GM12878 (cell line): ENCODE measurements around the gene SLC43A3. TPM values are rescaled to one million over a fixed set of nuclear protein-coding genes. Genes with fewer than 3 reads are reported as not detected.

Experiments used
- ATAC-seq: fragments of 200-7000 bp; cut with Tn5 transposase; 3 replicates; pipeline ENCODE4 v1.9.1; 2020; ENCODE audit warnings: mild to moderate bottlenecking, moderate library complexity
- BruUV-seq: library from RNA; stranded (reverse); fragments of 400-500 nt; replicated peaks from 2 replicates; lab custom pipeline; 2021; lab: Mats Ljungman, UMichigan
- CTCF ChIA-PET: fragments of 300-600 bp; sonication (Branson Sonifier 250); formaldehyde crosslinking; extraction: SDS; loops from one replicate; lab custom pipeline; 2021; ENCODE audit warnings: inconsistent platforms; lab: Yijun Ruan, JAX
- POLR2A ChIA-PET: fragments of 350-600 bp; formaldehyde crosslinking; extraction: SDS; loops from one replicate; lab custom pipeline; 2021; ENCODE audit warnings: inconsistent platforms; lab: Charles Lee
- RAD21 ChIA-PET: fragments of 300-600 bp; sonication (Branson Sonifier 250); formaldehyde crosslinking; loops from one replicate; lab custom pipeline; 2023; ENCODE audit warnings: antibody characterized with exemption; ENCODE audit not compliant: unreplicated experiment; lab: Charles Lee
- SMC1A ChIA-PET: fragments of 300-600 bp; sonication (Branson Sonifier 250); formaldehyde crosslinking; loops from one replicate; lab custom pipeline; 2023; ENCODE audit not compliant: unreplicated experiment, uncharacterized antibody; lab: Charles Lee
- DNase-seq: peaks from one replicate; pipeline ENCODE4 v3.0.0-alpha.2; 2011; ENCODE audit warnings: low read depth, low spot score
- FAIRE-seq: peaks from 3 replicates; lab custom pipeline; 2011; peaks lifted over from hg19 to GRCh38; lab: Jason Lieb, UNC
- H2AFZ ChIP-seq: 2 replicates; pipeline ENCODE4 v1.6.0; 2011; ENCODE audit warnings: low read depth, low read length, control low read depth; ENCODE audit not compliant: control insufficient read depth
- H3K27ac ChIP-seq: 2 replicates; pipeline ENCODE4 v1.5.1; 2011; ENCODE audit warnings: control low read depth; ENCODE audit not compliant: control insufficient read depth, insufficient read depth
- H3K27me3 ChIP-seq, 2 experiments: replicated peaks in 1 of 2; 2 replicates each; pipeline versions ENCODE4 v1.6.0 to v1.6.1; 2011; ENCODE audit warnings: low read length in 1 of 2; ENCODE audit not compliant: control insufficient read depth in 2 of 2, insufficient read depth in 2 of 2
- H3K36me3 ChIP-seq, 2 experiments: 2 replicates each; pipeline ENCODE4 v1.5.1; 2011; ENCODE audit warnings: low read length in 1 of 2; ENCODE audit not compliant: control insufficient read depth in 2 of 2, insufficient read depth in 2 of 2
- H3K4me1 ChIP-seq: 2 replicates; pipeline ENCODE4 v1.6.1; 2011; ENCODE audit warnings: mild to moderate bottlenecking, low read length, moderate library complexity, mixed read lengths; ENCODE audit not compliant: control insufficient read depth, insufficient read depth
- H3K4me2 ChIP-seq: 2 replicates; pipeline ENCODE4 v1.6.0; 2011; ENCODE audit warnings: control low read depth; ENCODE audit not compliant: control insufficient read depth, insufficient read depth
- H3K4me3 ChIP-seq: fragments of 200-600 bp; sonication (generic); 2 replicates; pipeline ENCODE4 v1.5.1; 2016
- H3K79me2 ChIP-seq: 2 replicates; pipeline ENCODE4 v1.6.0; 2011; ENCODE audit warnings: low read length; ENCODE audit not compliant: control insufficient read depth, insufficient read depth
- H3K9ac ChIP-seq: 2 replicates; pipeline ENCODE4 v1.8.0; 2011; ENCODE audit warnings: low read length, control low read depth, mixed read lengths; ENCODE audit not compliant: control insufficient read depth, insufficient read depth
- H3K9me3 ChIP-seq: replicated peaks from 3 replicates; pipeline ENCODE4 v1.5.1; 2011; ENCODE audit warnings: mild to moderate bottlenecking, low read length; ENCODE audit not compliant: control insufficient read depth, insufficient read depth
- H4K20me1 ChIP-seq: 2 replicates; pipeline ENCODE4 v1.6.0; 2011; ENCODE audit not compliant: control insufficient read depth, insufficient read depth
- BRCA1 ChIP-seq: IDR thresholded peaks from 2 replicates; pipeline ENCODE4 v1.6.1; 2011; ENCODE audit warnings: low read depth, low read length, improper control_type of control experiment
- CREB1 ChIP-seq: IDR thresholded peaks from 2 replicates; pipeline ENCODE4 v1.6.1; 2012; ENCODE audit warnings: low read depth, mild to moderate bottlenecking, inconsistent platforms
- GABPA ChIP-seq: IDR thresholded peaks from 2 replicates; pipeline ENCODE4 v1.6.1; 2014; ENCODE audit warnings: antibody characterized with exemption, low read depth, mild to moderate bottlenecking, inconsistent platforms
- HDGF ChIP-seq: fragments of 450-650 bp; IDR thresholded peaks from 2 replicates; pipeline ENCODE4 v1.6.1; 2016; ENCODE audit warnings: antibody characterized with exemption
- KLF5 ChIP-seq: fragments of 450-650 bp; IDR thresholded peaks from 2 replicates; pipeline ENCODE4 v1.6.1; 2014; ENCODE audit warnings: mild to moderate bottlenecking; ENCODE audit not compliant: partially characterized antibody
- NRF1 ChIP-seq: conservative IDR thresholded peaks from 2 replicates; pipeline ENCODE4 v1.6.1; 2011; ENCODE audit warnings: mild to moderate bottlenecking, low read depth, low read length, improper control_type of control experiment
- RCOR1 ChIP-seq: conservative IDR thresholded peaks from 2 replicates; pipeline ENCODE4 v1.6.1; 2012; ENCODE audit warnings: low read depth, low read length, improper control_type of control experiment
- SREBF2 ChIP-seq: IDR thresholded peaks from 2 replicates; pipeline ENCODE4 v1.6.1; 2012; ENCODE audit warnings: mild to moderate bottlenecking, low read length
- TCF12 ChIP-seq: IDR thresholded peaks from 2 replicates; pipeline ENCODE4 v1.6.1; 2011; ENCODE audit warnings: low read depth, mild to moderate bottlenecking, low read length
- in situ Hi-C: fragments of 300-500 bp; cut with MboI; formaldehyde crosslinking; loops from 9 replicates; pipeline ENCODE4 v1.14.3; 2018; ENCODE audit warnings: mixed read lengths
- intact Hi-C: fragments of 100-400 bp; cut with micrococcal nuclease; formaldehyde crosslinking; loops from one replicate; pipeline ENCODE4 v1.14.2; 2022; ENCODE audit not compliant: unreplicated experiment
- polyA plus RNA-seq, 11 experiments: library from polyadenylated mRNA; depleted of rRNA in 4 of 11; unstranded in 6 of 11; stranded (reverse) in 5 of 11; fragments of >200 nt; fragmentation: Nextera tagmentation in 4 of 11; fragmentation: Illumina TruSeq in 1 of 11; extraction: Ambion mirVana in 4 of 11; extraction: Trizol in 1 of 11; gene quantifications; 1 replicate in 1 of 11; 2 replicates in 10 of 11; pipeline versions ENCODE4 v1.2.1 to v1.2.3, GENCODE V29; 2011 to 2016; ENCODE audit warnings: inconsistent platforms in 2 of 11, missing spikeins in 2 of 11, low read depth in 1 of 11
- total RNA-seq, 4 experiments: library from RNA; depleted of rRNA in 3 of 4; stranded (reverse); fragments of >200 nt in 3 of 4; fragmentation: Illumina TruSeq in 1 of 4; extraction: Trizol in 1 of 4; gene quantifications; 2 replicates each; pipeline versions ENCODE4 v1.2.1 to v1.2.3, GENCODE V29; 2013 to 2021
- TF ChIP-seq, protein P1 (sequence below): IDR thresholded peaks from 2 replicates; pipeline ENCODE4 v1.6.1; 2011; ENCODE audit warnings: borderline replicate concordance, low read depth, mild to moderate bottlenecking, moderate library complexity, mixed read lengths, low read length; ENCODE audit not compliant: insufficient read depth; ENCODE audit errors: extremely low read length
- TF ChIP-seq, protein P2 (sequence below): fragments of 450-650 bp; IDR thresholded peaks from 2 replicates; pipeline ENCODE4 v1.6.1; 2017; ENCODE audit warnings: low read depth, mild to moderate bottlenecking, moderate library complexity
- TF ChIP-seq, protein P3 (sequence below): fragments of 450-650 bp; IDR thresholded peaks from 2 replicates; pipeline ENCODE4 v1.6.1; 2017; ENCODE audit warnings: mild to moderate bottlenecking

Gene SLC43A3
- total and polyA plus RNA-seq, 10 of the 15 experiments (the other 5 are each of a cell fraction or from before 2014, with no cell fraction given) = 37.5 to 237 (median 132) TPM

DNA sequence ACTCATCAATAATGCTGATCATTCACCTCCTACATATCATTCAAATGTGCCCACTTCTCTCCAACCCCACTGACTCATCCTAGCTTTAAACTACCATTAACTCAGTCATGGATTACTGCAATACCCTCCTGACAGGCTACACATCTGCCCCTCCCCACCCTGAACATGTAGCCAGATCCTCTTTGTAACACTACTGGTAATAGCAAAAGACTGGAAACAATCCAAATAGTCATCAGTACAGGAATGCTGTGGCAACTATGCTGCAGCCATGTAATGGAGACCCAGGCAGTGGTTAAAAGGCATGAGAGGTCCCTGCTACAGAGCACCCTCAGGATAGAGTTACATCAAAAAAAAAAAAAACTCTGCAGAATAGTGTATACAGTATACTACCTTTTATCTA lies 16.6 kb downstream of the SLC43A3 start:
- no peaks in the 10 kb centered on the region for H3K9me3 ChIP-seq
- TF ChIP-seq HDGF = no peak
- TF ChIP-seq RCOR1 = no peak
- TF ChIP-seq GABPA = no peak
- TF ChIP-seq BRCA1 = no peak
- TF ChIP-seq, protein P1, sequence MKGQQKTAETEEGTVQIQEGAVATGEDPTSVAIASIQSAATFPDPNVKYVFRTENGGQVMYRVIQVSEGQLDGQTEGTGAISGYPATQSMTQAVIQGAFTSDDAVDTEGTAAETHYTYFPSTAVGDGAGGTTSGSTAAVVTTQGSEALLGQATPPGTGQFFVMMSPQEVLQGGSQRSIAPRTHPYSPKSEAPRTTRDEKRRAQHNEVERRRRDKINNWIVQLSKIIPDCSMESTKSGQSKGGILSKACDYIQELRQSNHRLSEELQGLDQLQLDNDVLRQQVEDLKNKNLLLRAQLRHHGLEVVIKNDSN = no peak
- no peak for TF ChIP-seq CREB1
- no peak for TF ChIP-seq TCF12
- no peak for TF ChIP-seq NRF1
- TF ChIP-seq KLF5 = no peak
- TF ChIP-seq, protein P2, sequence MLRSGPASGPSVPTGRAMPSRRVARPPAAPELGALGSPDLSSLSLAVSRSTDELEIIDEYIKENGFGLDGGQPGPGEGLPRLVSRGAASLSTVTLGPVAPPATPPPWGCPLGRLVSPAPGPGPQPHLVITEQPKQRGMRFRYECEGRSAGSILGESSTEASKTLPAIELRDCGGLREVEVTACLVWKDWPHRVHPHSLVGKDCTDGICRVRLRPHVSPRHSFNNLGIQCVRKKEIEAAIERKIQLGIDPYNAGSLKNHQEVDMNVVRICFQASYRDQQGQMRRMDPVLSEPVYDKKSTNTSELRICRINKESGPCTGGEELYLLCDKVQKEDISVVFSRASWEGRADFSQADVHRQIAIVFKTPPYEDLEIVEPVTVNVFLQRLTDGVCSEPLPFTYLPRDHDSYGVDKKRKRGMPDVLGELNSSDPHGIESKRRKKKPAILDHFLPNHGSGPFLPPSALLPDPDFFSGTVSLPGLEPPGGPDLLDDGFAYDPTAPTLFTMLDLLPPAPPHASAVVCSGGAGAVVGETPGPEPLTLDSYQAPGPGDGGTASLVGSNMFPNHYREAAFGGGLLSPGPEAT = no peak
- no peak for TF ChIP-seq SREBF2
- TF ChIP-seq, protein P3, sequence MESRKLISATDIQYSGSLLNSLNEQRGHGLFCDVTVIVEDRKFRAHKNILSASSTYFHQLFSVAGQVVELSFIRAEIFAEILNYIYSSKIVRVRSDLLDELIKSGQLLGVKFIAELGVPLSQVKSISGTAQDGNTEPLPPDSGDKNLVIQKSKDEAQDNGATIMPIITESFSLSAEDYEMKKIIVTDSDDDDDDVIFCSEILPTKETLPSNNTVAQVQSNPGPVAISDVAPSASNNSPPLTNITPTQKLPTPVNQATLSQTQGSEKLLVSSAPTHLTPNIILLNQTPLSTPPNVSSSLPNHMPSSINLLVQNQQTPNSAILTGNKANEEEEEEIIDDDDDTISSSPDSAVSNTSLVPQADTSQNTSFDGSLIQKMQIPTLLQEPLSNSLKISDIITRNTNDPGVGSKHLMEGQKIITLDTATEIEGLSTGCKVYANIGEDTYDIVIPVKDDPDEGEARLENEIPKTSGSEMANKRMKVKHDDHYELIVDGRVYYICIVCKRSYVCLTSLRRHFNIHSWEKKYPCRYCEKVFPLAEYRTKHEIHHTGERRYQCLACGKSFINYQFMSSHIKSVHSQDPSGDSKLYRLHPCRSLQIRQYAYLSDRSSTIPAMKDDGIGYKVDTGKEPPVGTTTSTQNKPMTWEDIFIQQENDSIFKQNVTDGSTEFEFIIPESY = no peak
- TF ChIP-seq, all 136 proteins: peak for 0
- BruUV-seq = no TSS peak
- ChIA-PET POLR2A (no interaction called here), CTCF (no interaction called here), SMC1A (no interaction called here), RAD21 (no interaction called here)
- no peak overlapping the region for H3K4me3 ChIP-seq
- H3K4me2 ChIP-seq = no peak overlapping the region
- H3K27me3 ChIP-seq = no peaks in the 10 kb centered on the region
- H4K20me1 ChIP-seq = no peaks in the 10 kb centered on the region; the same call in 1 of the 2 replicates
- peaks cover 22% of the 10 kb centered on the region for H3K4me1 ChIP-seq
- no peak for DNase-seq
- no peak overlapping the region for H2AFZ ChIP-seq
- no peak for ATAC-seq
- FAIRE-seq = no peak
- H3K9ac ChIP-seq = no peak overlapping the region
- in situ Hi-C loops = no loop called here
- peaks cover 12% of the 10 kb centered on the region for H3K79me2 ChIP-seq
- intact Hi-C loops = no loop called here
- no peak overlapping the region for H3K27ac ChIP-seq
- peaks cover 45 to 66% of the 10 kb centered on the region in 2 experiments for H3K36me3 ChIP-seq
